ENCODE results near the gene RO60.

DNA sequence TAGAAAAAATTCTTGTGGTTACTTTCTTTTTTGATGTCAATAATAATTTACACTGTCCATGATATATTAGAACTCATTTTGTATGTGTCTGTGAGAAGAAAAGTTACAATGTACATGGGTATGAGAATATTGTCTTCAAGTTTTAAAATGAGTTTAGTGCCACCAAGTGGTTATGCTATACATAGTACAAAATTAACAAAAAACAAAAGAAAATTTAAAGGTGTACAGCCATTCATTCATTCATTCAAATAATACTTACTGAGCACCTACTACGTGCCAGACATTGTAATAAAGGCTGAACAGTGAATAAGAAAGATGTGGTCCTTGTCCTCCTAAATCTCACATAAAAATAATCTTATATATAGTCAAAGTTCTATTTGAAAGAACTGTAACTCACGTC lies 28.0 kb upstream of the RO60 start:
- no peak for TF ChIP-seq EZH2 (IDR thresholded peaks at IDR 0.05; ENCODE audit: borderline replicate concordance, low read depth, low read length, severe bottlenecking)
- TF ChIP-seq, protein P1, sequence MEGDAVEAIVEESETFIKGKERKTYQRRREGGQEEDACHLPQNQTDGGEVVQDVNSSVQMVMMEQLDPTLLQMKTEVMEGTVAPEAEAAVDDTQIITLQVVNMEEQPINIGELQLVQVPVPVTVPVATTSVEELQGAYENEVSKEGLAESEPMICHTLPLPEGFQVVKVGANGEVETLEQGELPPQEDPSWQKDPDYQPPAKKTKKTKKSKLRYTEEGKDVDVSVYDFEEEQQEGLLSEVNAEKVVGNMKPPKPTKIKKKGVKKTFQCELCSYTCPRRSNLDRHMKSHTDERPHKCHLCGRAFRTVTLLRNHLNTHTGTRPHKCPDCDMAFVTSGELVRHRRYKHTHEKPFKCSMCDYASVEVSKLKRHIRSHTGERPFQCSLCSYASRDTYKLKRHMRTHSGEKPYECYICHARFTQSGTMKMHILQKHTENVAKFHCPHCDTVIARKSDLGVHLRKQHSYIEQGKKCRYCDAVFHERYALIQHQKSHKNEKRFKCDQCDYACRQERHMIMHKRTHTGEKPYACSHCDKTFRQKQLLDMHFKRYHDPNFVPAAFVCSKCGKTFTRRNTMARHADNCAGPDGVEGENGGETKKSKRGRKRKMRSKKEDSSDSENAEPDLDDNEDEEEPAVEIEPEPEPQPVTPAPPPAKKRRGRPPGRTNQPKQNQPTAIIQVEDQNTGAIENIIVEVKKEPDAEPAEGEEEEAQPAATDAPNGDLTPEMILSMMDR (IDR thresholded peaks at IDR 0.05; ENCODE audit: borderline replicate concordance, extremely low read depth, low read length, poor library complexity, severe bottlenecking): peak; percentile 45

Data from DND-41 (cell line).